A204.1 (cell line): Measurements from ENCODE around the gene PPP6R1.
A peak's percentile ranks its signal among the peaks of the same experiment; 100 is the strongest.

ENCODE experiments used
- FAIRE-seq: peaks from 2 replicates; lab custom pipeline; 2012; peaks lifted over from hg19 to GRCh38; lab: Jason Lieb, UNC

PPP6R1 gene, protein sequence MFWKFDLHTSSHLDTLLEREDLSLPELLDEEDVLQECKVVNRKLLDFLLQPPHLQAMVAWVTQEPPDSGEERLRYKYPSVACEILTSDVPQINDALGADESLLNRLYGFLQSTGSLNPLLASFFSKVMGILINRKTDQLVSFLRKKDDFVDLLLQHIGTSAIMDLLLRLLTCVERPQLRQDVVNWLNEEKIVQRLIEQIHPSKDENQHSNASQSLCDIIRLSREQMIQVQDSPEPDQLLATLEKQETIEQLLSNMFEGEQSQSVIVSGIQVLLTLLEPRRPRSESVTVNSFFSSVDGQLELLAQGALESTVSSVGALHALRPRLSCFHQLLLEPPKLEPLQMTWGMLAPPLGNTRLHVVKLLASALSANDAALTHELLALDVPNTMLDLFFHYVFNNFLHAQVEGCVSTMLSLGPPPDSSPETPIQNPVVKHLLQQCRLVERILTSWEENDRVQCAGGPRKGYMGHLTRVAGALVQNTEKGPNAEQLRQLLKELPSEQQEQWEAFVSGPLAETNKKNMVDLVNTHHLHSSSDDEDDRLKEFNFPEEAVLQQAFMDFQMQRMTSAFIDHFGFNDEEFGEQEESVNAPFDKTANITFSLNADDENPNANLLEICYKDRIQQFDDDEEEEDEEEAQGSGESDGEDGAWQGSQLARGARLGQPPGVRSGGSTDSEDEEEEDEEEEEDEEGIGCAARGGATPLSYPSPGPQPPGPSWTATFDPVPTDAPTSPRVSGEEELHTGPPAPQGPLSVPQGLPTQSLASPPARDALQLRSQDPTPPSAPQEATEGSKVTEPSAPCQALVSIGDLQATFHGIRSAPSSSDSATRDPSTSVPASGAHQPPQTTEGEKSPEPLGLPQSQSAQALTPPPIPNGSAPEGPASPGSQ

DNA sequence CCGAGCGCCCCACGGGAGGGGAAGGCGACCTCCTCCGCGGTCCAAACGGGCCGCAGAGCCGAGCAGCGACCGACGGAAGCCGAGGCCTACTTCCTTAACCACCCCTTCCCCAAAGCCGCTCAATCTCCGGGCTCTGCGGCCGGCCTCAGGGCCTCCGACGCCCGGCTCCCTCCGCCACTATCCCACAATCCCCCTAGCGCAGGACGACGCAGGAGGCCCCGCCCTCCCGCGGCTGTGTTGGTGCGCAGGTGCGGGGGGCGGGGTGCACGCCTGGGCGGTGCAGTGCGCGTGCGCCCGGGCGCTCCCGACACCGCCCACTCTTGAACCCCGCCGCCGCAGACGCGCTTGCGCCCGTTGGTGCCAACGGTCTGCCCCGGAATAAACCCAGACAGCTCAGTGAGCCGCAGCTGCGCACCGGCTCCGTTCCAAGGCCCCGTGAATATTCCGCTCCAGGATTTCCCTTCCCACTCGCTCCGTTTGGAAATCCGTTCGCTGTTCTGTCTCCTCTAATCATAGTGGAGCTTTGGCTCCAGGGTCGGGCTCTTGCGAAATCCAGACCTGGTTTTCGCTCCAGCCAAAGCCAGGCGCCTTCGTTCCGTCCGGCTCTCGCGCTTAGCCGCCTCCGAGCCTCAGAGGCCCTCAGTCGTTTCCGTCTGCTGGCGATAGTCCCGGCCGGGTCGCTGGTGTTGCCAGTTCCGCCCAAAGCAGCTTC lies at the start of gene PPP6R1:
Gene PPP6R1, minus strand, starts transcription at position 190 of the 712 bp plus-strand sequence. CDS start 11,914 bp downstream, outside the sequence.
- peak; percentile 93 for FAIRE-seq

DNA sequence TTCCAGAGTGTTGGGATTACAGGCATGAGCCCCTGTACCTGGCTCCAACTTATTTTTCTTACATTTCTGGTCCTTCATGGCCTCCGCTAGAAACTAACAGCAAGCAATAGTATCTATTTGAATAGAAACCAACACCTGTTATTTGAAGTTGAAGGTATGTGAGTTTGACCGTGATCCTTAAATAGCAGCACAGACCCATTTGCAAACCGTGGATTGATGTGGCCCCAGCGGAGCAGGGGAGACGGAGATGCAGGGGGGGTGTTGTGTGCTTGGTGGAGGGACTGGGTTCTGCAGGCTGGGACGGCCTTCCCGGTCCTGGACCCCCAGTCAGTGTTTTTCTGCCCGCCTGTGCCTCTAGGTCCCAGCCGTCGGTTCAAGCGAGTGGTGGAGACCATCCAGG lies 49.5 kb upstream of the PPP6R1 start:
- FAIRE-seq: no peak

DNA sequence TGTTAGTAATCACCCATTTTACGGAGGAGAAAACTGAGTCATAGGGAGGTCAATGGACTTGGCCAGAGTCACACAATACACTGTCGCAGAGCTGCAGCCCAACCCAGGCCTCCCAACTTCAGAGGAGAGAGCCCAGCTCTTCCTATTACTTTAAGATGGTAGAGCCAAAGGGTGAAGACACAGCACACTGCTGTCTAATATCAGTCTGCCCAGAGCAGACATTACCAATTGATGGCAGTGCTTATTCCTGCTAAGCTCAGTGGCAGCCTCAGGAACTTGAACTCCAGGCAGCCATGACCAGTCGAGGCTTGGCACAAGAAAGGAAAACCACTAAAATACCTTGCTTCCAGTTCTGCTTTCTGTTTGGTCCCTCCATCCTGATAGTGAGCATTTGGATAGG lies 47.9 kb upstream of the PPP6R1 start:
- no peak for FAIRE-seq

- no peak for FAIRE-seq
These were observed 47.3 kb upstream of the PPP6R1 start for GRCh38 chr19:55305983-55306562.

DNA sequence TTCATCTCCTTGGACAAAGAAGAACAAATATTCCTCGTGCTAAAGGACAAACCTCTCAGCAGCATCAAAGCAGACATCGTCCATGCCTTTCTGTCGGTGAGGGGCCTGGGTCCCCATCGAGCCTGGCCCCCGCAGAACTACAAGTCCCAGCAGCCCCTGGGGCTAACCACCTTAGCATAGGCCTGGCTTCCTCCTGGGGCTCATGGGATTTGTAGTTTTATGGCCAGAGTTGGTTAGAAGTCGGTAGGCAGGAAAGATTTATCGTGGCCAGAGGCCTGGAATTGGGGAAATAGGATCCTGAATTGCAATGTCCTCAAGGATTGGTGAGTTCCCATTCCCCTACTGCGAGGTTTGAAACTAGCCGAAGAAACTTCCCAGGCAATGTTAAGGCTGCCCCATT lies 46.7 kb upstream of the PPP6R1 start:
- FAIRE-seq: no peak

DNA sequence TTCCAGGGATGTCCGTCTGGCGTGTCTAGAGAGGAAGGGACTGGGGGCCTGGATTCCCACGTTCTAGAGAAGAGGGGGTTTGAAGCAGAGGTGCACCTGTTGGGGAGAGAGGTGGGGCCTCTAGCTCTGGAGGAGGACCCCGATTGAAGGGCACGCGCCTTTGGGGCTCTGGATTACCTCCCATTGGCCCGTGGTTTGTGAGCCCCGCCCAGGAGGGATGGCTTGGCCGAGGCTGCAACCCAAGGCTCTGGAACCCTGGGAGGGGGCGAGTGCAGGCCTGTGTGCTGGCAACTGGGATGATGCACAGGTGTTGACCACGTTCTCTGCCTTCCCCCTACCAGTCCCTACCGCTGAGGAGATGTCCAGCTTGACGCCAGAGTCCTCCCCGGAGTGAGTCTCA lies 46.2 kb upstream of the PPP6R1 start:
- FAIRE-seq: no peak

DNA sequence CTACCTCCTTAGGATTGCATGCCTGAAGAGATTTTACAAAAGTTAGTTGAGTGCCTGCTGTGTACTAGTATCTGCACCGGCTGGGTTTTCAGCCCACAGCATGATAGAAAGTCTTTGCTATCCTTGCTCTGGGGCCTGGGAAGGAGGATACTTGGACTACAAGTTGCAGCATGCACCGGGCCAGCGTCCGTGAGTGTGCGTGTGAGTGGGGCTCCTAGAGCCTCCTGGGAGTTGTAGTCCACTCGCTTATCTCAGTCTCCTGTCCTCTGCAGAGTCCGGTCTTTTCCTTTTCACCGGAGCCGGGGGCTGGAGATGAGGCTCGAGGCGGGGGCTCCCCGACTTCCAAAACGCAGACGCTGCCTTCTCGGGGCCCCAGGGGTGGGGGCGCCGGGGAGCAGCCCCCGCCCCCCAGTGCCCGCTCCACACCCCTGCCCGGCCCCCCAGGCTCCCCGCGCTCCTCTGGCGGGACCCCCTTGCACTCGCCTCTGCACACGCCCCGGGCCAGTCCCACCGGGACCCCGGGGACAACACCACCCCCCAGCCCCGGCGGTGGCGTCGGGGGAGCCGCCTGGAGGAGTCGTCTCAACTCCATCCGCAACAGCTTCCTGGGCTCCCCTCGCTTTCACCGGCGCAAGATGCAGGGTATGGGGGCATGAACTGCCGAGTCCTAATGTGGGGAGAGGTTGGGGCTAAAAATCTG lies 45.6 kb upstream of the PPP6R1 start:
- no peak for FAIRE-seq

- FAIRE-seq: no peak
These were observed 44.7 kb upstream of the PPP6R1 start for GRCh38 chr19:55303477-55303876.

- no peak for FAIRE-seq
These were observed 43.5 kb upstream of the PPP6R1 start for GRCh38 chr19:55302318-55302703.

- FAIRE-seq: no peak
These were observed 42.9 kb upstream of the PPP6R1 start for GRCh38 chr19:55301459-55302317.

- no peak for FAIRE-seq
These were observed 42.2 kb upstream of the PPP6R1 start for GRCh38 chr19:55300886-55301458.

- FAIRE-seq: no peak
These were observed 41.2 kb upstream of the PPP6R1 start for GRCh38 chr19:55299991-55300390.

DNA sequence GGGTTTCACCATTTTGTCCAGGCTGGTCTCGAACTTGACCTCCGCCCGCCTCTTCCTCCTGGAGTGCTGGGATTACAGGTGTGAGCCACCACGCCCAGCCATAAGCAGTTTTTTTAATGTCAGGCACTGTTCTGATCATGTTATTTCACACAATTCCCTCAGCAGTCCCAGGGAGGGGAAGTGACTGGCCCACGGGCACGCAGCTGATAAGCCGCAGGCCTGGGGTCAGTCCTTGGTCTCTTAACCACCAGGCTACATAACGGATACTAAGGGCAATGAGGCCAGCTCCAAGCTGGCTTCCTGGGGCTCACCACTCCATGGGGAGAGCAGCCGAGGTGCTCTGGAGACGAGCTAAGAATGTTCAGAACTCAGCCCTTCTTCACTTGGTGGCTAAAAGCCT lies 38.5 kb upstream of the PPP6R1 start:
- FAIRE-seq: no peak

GRCh38 chr19:55289117-55289796 lies 30.4 kb upstream of the PPP6R1 start:
- no peak for FAIRE-seq

DNA sequence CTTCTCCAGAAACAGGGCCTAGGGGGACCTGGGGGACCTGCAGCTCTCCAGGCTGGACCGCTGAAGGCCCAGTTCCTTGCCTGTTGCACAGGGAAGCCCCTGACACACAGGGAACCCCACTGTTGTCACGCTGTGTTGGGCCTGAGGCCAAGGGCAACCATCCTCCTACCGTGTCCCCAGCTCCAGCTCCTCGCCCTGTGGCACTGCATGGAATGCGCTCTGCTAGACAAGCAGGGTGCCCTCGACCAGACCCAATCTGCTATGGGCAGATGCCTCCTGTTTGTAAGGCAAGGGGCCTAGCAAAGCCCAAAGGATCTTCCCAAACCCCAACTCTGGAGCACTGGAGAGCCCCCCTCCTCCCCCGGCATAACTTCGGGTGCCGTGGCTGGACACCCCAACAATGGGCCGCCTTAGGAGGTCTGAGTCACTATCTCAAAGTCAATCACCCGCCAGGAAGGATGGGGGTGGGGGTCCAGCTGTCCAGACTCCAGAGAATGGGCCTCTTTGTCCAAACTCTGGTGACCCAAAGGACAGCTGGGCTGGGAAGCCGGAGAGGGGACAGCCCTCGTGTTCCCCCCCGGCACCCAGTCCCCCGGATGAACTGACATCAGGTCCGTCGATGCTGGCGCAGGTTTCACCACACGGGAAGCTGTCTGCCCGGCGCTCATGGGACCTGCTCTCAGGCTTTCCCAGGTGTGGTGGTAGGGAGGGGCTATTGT lies 28.7 kb upstream of the PPP6R1 start:
- no peak for FAIRE-seq

DNA sequence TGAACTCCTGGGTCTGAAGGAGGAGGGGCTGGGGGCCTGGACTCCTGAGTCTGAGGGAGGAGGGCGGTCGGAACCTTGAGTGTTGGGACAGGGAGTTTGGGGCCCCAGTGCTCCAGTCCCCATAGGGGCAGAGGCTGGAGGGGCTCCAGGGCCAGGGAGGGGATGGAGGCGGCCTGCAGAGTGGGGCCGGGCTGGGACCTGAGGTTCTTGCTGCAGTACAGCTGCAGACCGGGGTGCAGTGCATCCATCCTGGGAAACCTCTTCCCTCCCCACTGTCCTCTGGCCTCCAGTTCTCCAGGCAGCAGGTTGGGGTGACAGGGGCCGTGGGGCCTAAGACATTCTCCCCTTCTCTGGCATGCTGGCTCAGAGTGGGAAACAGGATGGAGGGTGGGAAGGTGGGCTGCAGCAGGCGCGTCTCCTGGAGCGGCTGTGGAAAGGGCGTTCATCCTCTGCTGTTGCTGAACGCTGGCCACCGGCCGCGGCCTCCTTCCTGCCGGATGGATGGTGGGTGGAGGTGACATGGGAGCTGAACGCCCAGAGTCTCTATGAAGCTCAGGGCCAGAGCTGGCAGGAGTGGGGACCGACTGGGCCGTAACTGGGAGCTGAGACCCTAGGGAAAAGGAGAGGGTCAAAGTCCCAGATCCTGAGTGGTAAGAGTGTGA lies 26.5 kb upstream of the PPP6R1 start:
- no peak for FAIRE-seq

- no peak for FAIRE-seq
These were observed 25.7 kb upstream of the PPP6R1 start for GRCh38 chr19:55284405-55285058.
